Memory B cell (primary cell): ENCODE measurements around the gene SULF2.

ENCODE experiments used
- ATAC-seq: fragments of 150-1000 bp; cut with Tn5 transposase; 2 replicates; pipeline ENCODE4 v1.10.0; 2021; ENCODE audit warnings: low read depth, mild to moderate bottlenecking, moderate library complexity
- DNase-seq, 2 donors: peaks; one replicate each; pipeline ENCODE4 v3.0.0; 2022; ENCODE audit warnings: low spot score in 2 of 2
- H3K27ac Mint-ChIP-seq: one replicate; pipeline ENCODE4 v1.8.0; 2022; ENCODE audit warnings: mild to moderate bottlenecking, moderate library complexity, mixed read lengths
- H3K27me3 Mint-ChIP-seq: one replicate; pipeline ENCODE4 v1.8.0; 2022; ENCODE audit warnings: mixed read lengths
- H3K36me3 Mint-ChIP-seq: one replicate; pipeline ENCODE4 v1.8.0; 2022; ENCODE audit warnings: mild to moderate bottlenecking, mixed read lengths
- H3K4me1 Mint-ChIP-seq: one replicate; pipeline ENCODE4 v1.8.0; 2022; ENCODE audit warnings: mixed read lengths
- H3K4me3 Mint-ChIP-seq: one replicate; pipeline ENCODE4 v1.8.0; 2022; ENCODE audit warnings: mild to moderate bottlenecking, moderate library complexity, mixed read lengths
- H3K9me3 Mint-ChIP-seq: one replicate; pipeline ENCODE4 v1.8.0; 2022; ENCODE audit warnings: mixed read lengths

The SULF2 gene

GRCh38 chr20:47720636-47721427 is 64.4 kb downstream of the SULF2 start:
- DNase-seq (no peak), ATAC-seq (no peak)
- no peak overlapping the region for H3K27ac Mint-ChIP-seq
- H3K4me1 Mint-ChIP-seq: peaks cover 5% of the 10 kb centered on the region
- H3K36me3 Mint-ChIP-seq: no peaks in the 10 kb centered on the region
- no peaks in the 10 kb centered on the region for H3K9me3 Mint-ChIP-seq
- no peak overlapping the region for H3K4me3 Mint-ChIP-seq
- H3K27me3 Mint-ChIP-seq: peaks cover under 1% of the 10 kb centered on the region

- Mint-ChIP-seq H3K9me3 (no peaks in the 10 kb centered on the region), H3K27ac (no peak overlapping the region), H3K4me1 (peaks cover 5% of the 10 kb centered on the region), H3K4me3 (no peak overlapping the region), H3K27me3 (peaks cover 5% of the 10 kb centered on the region), H3K36me3 (no peaks in the 10 kb centered on the region)
- no peak for ATAC-seq
- DNase-seq: no peak
These were observed 65.7 kb downstream of the SULF2 start for GRCh38 chr20:47719625-47720024.

GRCh38 chr20:47719211-47719610 is 66.1 kb downstream of the SULF2 start:
- Mint-ChIP-seq H3K27ac (no peak overlapping the region), H3K9me3 (no peaks in the 10 kb centered on the region), H3K27me3 (peaks cover 9% of the 10 kb centered on the region), H3K36me3 (no peaks in the 10 kb centered on the region), H3K4me3 (no peak overlapping the region), H3K4me1 (peaks cover 8% of the 10 kb centered on the region)
- DNase-seq: no peak
- no peak for ATAC-seq

- Mint-ChIP-seq H3K9me3 (no peaks in the 10 kb centered on the region), H3K4me1 (peaks cover 7% of the 10 kb centered on the region), H3K4me3 (no peak overlapping the region), H3K36me3 (no peaks in the 10 kb centered on the region), H3K27me3 (peaks cover 10% of the 10 kb centered on the region), H3K27ac (no peak overlapping the region)
- ATAC-seq: no peak
- no peak for DNase-seq
These were observed 66.9 kb downstream of the SULF2 start for GRCh38 chr20:47718398-47718797.

GRCh38 chr20:47717421-47717820 is 67.9 kb downstream of the SULF2 start:
- H3K27ac Mint-ChIP-seq: no peak overlapping the region
- ATAC-seq (no peak), DNase-seq (no peak)
- no peak overlapping the region for H3K4me3 Mint-ChIP-seq
- peaks cover 3% of the 10 kb centered on the region for H3K4me1 Mint-ChIP-seq
- H3K36me3 Mint-ChIP-seq: no peaks in the 10 kb centered on the region
- H3K9me3 Mint-ChIP-seq: no peaks in the 10 kb centered on the region
- H3K27me3 Mint-ChIP-seq: peaks cover 10% of the 10 kb centered on the region

- DNase-seq (no peak), ATAC-seq (no peak)
- Mint-ChIP-seq H3K36me3 (no peaks in the 10 kb centered on the region), H3K4me1 (peaks cover 9% of the 10 kb centered on the region), H3K4me3 (no peak overlapping the region), H3K9me3 (no peaks in the 10 kb centered on the region), H3K27ac (no peak overlapping the region), H3K27me3 (peaks cover 12% of the 10 kb centered on the region)
These were observed 71.3 kb downstream of the SULF2 start for GRCh38 chr20:47713878-47714450.

GRCh38 chr20:47713163-47713562 is 72.1 kb downstream of the SULF2 start:
- no peak for ATAC-seq
- DNase-seq: no peak
- H3K27me3 Mint-ChIP-seq: peaks cover 12% of the 10 kb centered on the region
- H3K36me3 Mint-ChIP-seq: no peaks in the 10 kb centered on the region
- H3K4me3 Mint-ChIP-seq: no peak overlapping the region
- H3K4me1 Mint-ChIP-seq: peaks cover 13% of the 10 kb centered on the region
- H3K9me3 Mint-ChIP-seq: no peaks in the 10 kb centered on the region
- H3K27ac Mint-ChIP-seq: no peak overlapping the region

GRCh38 chr20:47711046-47711752 is 74.1 kb downstream of the SULF2 start:
- DNase-seq (no peak), ATAC-seq (no peak)
- Mint-ChIP-seq H3K9me3 (no peaks in the 10 kb centered on the region), H3K27ac (no peak overlapping the region), H3K36me3 (no peaks in the 10 kb centered on the region), H3K4me3 (no peak overlapping the region), H3K27me3 (peaks cover 13% of the 10 kb centered on the region), H3K4me1 (peaks cover 17% of the 10 kb centered on the region)

- Mint-ChIP-seq H3K27me3 (peaks cover 11% of the 10 kb centered on the region), H3K4me1 (peaks cover 17% of the 10 kb centered on the region), H3K4me3 (no peak overlapping the region), H3K36me3 (no peaks in the 10 kb centered on the region), H3K27ac (no peak overlapping the region), H3K9me3 (no peaks in the 10 kb centered on the region)
- no peak for ATAC-seq
- no peak for DNase-seq
These were observed 74.6 kb downstream of the SULF2 start for GRCh38 chr20:47710665-47711045.

GRCh38 chr20:47708953-47709833 is 76.1 kb downstream of the SULF2 start:
- H3K27ac Mint-ChIP-seq: no peak overlapping the region
- H3K4me1 Mint-ChIP-seq: peaks cover 14% of the 10 kb centered on the region
- no peaks in the 10 kb centered on the region for H3K9me3 Mint-ChIP-seq
- no peaks in the 10 kb centered on the region for H3K36me3 Mint-ChIP-seq
- peaks cover 6% of the 10 kb centered on the region for H3K27me3 Mint-ChIP-seq
- no peak overlapping the region for H3K4me3 Mint-ChIP-seq
- DNase-seq (no peak), ATAC-seq (no peak)

- Mint-ChIP-seq H3K4me3 (no peak overlapping the region), H3K9me3 (peaks cover 2% of the 10 kb centered on the region), H3K27ac (no peak overlapping the region), H3K4me1 (peaks cover 14% of the 10 kb centered on the region), H3K27me3 (peaks cover 14% of the 10 kb centered on the region), H3K36me3 (no peaks in the 10 kb centered on the region)
- DNase-seq (no peak), ATAC-seq (peak; percentile 65)
These were observed 77.0 kb downstream of the SULF2 start for GRCh38 chr20:47708140-47708807.

GRCh38 chr20:47706345-47706744 is 78.9 kb downstream of the SULF2 start:
- DNase-seq (no peak), ATAC-seq (no peak)
- Mint-ChIP-seq H3K9me3 (peaks cover 2% of the 10 kb centered on the region), H3K36me3 (no peaks in the 10 kb centered on the region), H3K4me3 (no peak overlapping the region), H3K4me1 (peaks cover 18% of the 10 kb centered on the region), H3K27me3 (peaks cover 20% of the 10 kb centered on the region), H3K27ac (no peak overlapping the region)

- no peak for ATAC-seq
- H3K4me3 Mint-ChIP-seq: no peak overlapping the region
- H3K27ac Mint-ChIP-seq: no peak overlapping the region
- peaks cover 17% of the 10 kb centered on the region for H3K4me1 Mint-ChIP-seq
- no peak for DNase-seq
- H3K36me3 Mint-ChIP-seq: no peaks in the 10 kb centered on the region
- peaks cover 2% of the 10 kb centered on the region for H3K9me3 Mint-ChIP-seq
- peaks cover 24% of the 10 kb centered on the region for H3K27me3 Mint-ChIP-seq
These were observed 79.8 kb downstream of the SULF2 start for GRCh38 chr20:47705497-47705856.
